HG03159 (cell line): ENCODE measurements around the gene ITPR3.

Experiments used
- ATAC-seq: cut with Tn5 transposase; IDR thresholded peaks from one replicate; pipeline ENCODE4 v1.9.1; 2021; ENCODE audit warnings: mild to moderate bottlenecking, moderate library complexity; ENCODE audit not compliant: unreplicated experiment

The ITPR3 gene

DNA sequence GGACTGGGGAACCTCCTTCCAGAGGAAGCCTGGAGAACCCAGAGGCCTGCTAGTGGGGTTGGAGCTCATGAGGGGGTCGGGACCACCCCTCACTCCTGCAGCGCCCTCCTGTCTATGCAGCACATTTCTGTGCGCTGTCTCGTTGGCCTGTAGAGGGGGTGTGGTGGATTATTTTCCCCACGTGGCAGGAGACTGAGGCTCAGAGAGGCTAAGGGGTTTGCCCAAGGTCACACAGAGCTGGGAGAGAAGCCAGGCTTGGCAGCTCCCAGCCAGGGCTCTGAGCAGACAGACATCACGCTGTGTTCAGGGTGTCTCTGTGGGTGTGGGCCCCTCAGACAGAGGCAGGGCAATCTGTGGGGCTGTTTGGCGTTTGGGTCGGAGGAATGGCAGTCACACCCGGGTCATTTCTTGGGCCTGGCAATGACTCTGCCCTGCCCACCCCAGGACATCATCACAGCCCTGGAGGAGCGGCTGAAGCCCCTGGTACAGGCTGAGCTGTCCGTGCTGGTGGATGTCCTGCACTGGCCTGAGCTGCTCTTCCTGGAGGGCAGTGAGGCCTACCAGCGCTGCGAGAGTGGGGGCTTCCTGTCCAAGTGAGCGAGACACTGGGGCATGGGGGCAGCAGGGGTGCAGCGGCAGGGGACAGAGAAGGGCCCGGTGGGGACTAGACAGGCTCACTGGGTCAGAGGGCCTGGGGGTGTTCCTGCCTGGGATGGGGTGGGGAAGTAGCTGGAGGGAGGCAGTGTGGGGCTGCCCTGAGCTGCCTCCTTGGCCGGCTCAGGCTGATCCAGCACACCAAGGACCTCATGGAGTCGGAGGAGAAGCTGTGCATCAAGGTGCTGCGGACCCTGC, 62.7 kb downstream of the ITPR3 start:
- no peak for ATAC-seq

DNA sequence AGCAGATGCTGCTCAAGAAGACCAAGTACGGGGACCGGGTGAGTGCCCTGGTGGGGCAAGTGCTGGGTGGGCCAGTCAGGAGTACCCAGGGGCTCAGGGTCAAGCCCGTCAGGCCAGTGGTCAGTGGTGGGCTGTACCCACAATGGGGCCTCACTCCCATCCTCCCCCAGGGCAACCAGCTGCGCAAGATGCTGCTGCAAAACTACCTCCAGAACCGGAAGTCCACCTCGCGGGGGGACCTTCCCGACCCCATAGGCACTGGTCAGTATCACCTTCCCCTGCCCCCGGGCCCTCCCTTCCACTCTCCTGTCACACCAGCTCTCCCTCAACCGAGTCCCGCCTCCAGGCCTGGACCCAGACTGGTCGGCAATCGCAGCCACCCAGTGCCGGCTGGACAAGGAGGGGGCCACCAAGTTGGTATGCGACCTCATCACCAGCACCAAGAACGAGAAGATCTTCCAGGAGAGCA, 63.3 kb downstream of the ITPR3 start:
- no peak for ATAC-seq

DNA sequence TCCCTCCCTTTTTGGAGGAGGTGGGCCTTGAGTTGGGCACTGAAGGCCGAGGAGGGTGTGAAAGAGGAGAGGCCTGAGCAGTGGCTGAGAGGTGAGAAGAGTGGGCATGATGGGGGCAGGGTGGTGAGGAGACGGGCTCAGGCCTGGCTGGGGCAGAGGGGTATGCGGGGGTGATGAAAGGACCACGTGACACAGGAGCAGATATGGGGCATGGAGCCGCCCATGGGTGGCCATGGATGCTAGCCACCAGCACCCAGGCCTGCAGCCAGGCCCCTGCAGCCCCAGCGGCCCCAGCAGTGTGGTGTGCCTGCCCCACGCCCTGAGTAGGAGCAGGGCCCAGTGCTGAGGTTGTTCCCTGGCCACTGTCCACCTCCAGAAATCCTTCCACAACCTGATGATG, 63.9 kb downstream of the ITPR3 start:
- ATAC-seq, result no peak

DNA sequence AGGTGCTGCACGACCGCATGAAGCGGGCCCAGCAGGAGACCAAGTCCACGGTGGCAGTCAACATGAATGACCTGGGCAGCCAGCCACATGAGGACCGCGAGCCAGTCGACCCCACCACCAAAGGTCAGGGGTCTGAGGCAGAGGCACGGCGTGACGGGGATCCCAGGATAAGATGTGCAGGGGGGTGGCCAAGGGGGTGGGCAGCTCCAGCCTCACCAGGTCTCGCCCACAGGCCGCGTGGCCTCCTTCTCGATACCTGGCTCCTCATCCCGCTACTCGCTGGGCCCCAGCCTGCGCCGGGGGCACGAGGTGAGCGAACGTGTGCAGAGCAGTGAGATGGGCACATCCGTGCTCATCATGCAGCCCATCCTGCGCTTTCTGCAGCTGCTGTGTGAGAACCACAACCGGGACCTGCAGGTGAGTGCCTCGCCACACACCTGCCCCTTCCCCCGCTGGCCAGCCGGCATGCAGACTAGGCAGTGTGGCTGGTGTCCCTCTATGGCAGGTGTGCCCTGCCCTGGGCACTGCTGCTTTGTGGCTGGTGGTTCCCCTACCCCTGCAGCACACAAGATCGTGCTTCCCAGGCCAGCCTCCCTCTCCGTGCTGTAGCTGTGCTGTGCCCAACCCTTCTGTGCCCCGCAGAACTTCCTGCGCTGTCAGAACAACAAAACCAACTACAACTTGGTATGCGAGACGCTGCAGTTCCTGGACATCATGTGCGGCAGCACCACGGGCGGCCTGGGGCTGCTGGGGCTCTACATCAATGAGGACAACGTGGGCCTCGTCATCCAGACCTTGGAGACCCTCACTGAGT, 64.5 kb downstream of the ITPR3 start:
- no peak for ATAC-seq

DNA sequence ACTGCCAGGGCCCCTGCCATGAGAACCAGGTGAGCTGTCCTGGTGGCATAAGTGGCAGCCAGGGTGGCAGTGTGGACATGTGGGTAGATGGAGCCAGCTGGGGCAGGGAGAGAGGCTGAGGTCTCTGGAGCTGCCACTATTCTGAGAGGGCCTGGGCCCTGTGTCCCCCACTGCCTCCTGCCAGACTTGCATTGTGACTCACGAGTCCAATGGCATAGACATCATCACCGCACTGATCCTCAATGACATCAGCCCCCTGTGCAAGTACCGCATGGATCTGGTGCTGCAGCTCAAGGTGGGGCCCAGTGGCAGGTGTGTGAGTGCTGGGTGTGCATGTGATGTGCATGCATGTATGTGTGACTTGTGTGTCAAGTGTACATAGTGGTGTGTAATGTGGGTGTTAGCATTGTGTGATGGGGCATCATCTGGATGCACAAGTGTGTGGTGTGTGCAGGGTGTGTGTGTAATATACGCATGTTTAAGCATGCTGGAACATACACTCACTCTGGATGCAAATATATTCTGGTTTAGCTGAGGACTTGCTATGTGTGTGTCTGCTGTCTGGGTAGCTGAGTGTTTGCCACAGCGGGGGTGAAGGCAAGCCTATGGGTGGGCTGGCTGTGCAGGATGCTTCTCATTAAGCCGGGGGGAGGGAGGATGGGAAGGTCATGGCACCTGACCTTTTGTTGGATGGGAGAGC, 65.3 kb downstream of the ITPR3 start:
- ATAC-seq, result no peak

DNA sequence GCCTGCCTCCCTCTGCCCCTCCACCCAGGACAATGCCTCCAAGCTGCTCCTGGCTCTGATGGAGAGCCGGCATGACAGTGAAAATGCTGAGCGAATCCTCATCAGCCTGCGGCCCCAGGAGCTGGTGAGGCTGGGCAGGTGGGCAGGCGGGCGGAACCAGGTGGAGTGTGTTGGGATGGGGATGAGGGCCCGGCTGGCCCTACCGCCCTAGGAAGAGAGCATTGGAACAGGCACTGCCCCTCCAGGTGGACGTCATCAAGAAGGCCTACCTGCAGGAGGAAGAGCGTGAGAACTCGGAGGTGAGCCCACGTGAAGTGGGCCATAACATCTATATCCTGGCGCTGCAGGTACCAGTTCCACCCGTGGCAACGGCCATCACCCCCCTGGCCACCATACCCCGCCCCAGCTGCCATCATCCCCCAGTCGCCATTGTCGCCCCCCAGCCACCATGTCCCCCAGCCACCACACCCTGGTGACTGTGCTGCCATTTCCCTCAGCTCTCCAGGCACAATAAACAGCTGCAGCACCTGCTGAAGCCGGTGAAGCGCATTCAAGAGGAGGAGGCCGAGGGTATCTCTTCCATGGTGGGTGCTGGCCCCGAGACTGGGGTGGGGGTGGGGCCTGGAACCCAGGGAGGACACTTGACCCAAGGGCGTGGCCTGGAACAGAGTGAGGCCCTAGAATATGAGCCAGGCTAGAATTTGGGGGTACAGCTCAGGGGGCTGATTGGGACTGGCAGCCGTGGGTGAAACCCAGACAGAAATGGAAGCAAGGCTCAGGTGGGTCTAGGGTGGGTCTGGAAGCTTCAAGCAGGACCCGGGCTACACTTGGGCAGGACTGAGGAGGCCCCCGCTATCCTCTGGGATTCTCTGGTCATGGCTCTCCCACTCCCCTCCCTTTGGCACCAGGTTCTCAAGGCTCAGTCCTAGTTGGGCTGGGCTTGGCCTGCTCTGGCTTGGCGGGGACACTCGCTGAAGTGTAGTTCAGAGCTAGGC, 66.2 kb downstream of the ITPR3 start:
- no peak for ATAC-seq

DNA sequence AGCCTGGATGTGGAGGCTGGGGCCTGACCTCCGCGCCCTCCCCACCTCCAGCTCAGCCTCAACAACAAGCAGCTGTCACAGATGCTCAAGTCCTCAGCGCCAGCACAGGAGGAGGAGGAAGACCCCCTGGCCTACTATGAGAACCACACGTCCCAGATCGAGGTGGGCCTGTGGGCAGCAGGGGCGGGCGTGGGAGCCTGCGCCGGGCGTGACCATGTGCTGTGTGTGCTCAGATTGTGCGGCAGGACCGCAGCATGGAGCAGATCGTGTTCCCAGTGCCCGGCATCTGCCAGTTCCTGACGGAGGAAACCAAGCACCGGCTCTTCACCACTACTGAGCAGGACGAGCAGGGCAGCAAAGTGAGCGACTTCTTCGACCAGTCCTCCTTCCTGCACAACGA, 66.9 kb downstream of the ITPR3 start:
- ATAC-seq, result no peak

DNA sequence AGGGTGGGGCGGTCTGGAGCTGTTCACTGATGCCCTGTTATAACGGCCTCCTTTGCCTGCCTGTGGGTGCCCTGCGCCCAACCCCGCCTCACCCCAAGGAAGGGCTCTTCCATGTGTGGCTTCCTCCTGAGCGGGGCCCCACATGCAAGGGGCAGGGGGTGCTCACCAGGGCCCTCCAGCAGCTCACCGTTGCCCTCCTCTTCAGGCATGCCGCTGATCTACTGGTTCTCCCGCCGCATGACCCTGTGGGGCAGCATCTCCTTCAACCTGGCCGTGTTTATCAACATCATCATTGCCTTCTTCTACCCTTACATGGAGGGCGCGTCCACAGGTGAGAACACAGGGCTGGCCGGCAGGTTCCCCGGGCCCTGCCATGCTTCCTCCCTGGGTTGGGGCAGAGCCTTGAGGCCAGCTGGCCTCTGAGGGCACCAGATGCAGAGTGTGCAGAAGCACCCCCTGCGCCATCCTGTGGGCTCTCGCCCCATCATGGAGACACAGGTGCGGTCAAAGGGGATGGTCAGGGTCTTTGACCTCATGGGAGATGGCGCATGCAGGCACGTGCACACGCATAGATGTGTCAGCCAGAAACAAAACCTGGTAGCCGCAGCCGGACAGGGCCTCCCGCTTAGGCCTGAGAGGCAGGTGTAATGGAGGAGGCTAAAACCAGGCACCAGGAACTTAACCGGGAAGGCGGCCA, 67.5 kb downstream of the ITPR3 start:
- ATAC-seq, result no peak

DNA sequence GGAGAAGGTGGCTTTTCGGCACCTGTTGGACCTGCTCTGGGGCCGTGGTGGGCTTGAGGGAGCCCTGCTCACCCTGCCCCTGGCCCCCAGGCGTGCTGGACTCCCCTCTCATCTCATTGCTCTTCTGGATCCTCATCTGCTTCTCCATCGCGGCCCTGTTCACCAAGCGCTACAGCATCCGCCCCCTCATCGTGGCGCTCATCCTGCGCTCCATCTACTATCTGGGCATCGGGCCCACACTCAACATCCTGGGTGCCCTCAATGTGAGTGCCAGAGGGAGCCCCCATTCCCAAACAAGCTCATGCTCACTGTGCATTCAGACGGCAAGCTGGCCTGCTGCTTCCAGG, 68.0 kb downstream of the ITPR3 start:
- no peak for ATAC-seq

DNA sequence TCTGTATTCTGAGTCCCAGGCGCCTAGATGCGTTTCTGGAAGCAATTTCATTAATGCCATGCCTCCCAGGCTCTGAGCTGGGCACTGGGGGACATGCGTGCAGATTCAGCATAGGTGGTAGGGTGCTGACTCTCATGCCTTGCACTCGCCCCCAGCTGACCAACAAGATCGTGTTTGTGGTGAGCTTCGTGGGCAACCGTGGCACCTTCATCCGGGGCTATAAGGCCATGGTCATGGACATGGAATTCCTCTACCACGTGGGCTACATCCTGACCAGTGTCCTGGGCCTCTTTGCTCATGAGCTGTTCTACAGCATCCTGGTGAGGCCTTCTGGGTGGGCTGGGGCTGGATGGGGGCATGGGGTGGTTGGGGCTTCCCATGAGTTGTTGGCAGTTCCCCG, 68.8 kb downstream of the ITPR3 start:
- ATAC-seq, result no peak

DNA sequence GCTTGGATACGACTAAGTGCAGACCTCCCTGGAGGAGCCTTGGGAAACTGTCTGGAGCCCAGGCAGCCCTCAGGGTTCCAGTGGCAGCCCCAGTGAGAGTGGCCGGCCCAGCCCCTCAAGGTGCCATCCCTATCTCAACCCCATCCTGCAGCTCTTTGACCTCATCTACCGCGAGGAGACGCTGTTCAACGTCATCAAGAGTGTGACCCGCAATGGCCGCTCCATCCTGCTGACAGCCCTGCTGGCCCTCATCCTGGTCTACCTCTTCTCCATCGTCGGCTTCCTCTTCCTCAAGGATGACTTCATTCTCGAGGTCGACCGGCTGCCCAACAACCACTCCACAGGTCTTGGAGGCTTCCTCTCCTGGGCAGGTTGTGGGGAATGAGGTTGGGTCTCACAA, 69.6 kb downstream of the ITPR3 start:
- no peak for ATAC-seq

DNA sequence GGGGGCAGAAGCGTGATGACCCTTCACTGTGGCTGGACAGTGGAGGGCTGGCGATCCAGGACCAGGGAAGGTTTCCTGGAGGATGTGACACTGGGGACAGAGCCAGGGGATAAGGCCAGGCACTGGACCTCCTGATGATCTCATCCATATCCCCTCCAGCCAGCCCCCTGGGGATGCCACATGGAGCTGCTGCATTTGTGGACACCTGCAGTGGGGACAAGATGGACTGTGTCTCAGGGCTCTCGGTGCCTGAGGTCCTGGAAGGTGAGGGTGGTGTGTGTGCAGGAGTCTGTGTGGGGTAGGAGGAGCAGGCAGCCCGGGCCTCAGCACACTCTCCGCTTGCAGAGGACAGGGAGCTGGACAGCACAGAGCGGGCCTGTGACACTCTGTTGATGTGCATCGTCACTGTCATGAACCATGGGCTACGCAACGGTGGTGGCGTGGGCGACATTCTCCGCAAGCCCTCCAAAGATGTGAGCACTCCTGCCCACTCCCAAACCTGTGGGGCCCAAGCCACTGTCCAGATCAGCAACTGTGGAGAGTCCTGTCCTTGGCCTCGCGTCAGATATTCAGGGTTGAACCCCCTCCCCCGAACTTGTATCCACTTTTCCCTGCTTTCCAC, 70.4 kb downstream of the ITPR3 start:
- no peak for ATAC-seq

DNA sequence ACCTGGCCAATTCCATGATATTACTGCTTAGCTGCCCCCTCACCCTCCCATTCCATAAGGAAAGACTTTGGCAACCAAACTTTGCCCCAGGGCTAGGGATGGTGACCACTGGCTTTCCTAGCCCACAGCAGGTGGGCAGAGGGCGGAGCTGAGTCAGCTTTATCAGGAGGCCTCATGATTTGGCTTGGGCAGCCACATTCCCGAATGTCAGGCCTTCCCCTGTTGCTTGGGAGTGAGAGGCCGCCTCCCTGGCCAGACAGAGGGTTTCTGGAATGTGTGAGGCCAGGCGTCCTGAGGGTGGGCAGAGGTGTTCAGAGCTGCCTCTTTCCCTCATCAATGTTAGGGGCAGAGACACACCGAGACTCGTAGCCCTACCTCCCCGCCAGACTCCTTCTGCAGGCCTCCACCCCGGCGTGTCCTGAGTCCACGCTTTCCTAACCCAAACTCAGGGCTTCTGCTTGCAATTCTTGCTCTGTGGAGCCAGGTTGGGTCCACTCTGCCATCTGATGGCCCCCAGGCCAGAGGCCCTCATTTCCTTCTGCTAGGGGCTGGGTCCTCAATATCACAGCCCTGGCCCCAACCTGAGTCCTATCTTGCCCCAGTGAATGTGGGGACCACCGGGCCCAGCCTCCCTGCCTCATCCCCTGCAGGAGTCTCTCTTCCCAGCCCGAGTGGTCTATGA, 71.1 kb downstream of the ITPR3 start:
- ATAC-seq, result no peak

DNA sequence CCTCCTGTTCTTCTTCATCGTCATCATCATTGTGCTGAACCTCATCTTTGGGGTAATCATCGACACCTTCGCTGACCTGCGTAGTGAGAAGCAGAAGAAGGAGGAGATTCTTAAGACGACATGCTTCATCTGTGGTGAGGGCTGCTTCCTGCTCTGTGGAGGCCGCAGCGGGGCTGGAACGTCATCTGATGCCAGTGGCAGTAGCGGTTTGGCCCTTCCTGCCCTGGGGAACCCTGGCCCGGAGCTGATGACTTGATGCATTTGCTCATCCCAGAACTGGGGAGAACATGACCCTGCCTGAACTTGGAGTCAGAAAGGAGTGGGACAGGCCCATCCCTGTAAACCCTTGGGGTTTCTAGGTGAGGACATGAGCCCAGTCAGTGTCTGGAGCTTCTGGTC, 71.6 kb downstream of the ITPR3 start:
- no peak for ATAC-seq

DNA sequence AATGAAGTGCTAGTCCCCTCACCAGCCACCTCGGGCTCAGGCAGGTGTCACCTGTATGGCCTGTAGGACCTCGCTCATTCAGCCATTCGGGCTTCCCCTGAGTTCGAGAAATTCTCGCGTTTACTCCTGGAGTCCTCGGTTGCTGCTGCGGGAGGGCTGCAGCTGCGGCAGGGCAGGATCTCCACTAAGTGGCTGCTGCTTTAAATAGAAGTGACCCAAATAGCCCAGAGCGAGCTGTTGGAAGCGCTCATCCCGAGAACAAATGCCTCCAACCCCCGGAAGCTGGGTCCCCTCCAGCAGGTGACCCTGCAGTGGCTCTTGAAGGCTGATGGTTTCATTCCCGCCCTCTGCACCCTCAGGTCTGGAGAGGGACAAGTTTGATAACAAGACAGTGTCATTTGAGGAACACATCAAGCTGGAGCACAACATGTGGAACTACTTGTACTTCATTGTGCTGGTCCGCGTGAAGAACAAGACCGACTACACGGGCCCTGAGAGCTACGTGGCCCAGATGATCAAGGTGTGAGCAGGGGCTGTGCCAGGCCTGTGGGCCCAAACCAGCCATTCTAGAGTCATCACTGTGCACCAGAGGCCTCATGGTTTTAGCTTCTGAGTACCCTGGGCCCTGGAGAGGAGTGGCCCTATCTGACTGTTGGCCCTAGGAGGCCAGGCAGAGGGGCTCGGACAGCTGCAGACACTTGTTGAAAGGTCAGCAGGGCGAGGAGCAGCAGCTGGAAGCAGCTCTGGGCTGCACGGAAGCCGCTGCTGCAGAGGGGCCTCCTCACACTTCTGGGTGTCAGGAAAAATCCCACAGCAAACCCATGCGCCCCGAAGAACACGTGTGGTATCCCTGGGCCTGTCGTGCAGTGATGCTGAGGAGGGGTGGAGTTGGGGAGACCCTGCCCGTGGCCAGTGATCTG, 72.3 kb downstream of the ITPR3 start:
- no peak for ATAC-seq

DNA sequence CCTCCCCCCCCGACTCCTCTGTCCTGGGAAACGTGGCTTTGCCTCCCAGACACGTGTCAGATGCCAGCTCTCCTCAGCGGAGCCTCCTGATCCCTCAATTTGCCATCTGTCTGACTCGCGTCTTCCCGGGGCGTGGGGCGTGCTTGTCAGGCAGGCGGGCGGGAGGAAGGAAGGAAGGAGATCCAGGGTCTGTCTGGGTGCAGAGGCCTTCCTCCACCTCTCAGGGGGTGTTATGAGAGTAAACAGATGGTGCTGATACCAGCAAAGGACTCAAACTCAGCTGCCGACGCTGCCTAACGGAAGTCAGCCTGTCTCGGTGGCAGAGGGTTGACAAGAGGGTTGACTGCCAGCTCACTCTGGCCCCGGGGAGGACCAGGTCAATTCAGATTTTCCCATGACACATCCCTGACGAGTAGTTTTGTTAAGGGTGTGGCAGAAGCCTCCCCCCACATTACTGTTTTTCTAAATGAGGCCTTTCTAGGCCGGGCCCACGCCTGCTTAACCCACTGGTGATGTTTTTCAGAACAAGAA, 73.3 kb downstream of the ITPR3 start:
- ATAC-seq, result no peak

DNA sequence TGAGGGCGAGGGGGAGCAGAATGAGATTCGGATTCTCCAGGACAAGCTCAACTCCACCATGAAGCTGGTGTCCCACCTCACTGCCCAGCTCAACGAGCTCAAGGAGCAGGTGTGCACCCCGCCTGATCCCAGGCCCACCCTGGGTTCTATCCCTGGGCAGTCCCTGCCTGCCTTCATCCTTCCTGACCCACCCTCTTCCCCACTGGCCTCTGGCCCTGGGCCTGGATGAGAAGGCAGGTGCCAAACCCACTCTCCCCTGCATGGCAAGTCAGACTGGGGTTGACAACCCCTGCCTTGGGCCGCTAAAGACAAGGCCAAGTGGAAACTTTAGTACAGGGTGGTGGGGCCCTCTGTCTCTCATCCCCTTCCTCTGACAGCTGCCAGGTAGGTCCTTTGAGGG, 73.9 kb downstream of the ITPR3 start:
- no peak for ATAC-seq
